Activated CD4-positive, alpha-beta T cell treated with anti-CD3 and anti-CD28 coated beads, Interleukin-2, amount 10 ng/mL, durations not matched to agents 24 days and 14 days (primary cell): Measurements from ENCODE around the gene ANAPC5. TPM values are rescaled to one million over a fixed set of nuclear protein-coding genes. Genes with fewer than 3 reads are reported as not detected.

Source experiments
- DNase-seq: peaks from one replicate; pipeline ENCODE4 v3.0.0; 2022
- H3K27ac Mint-ChIP-seq: one replicate; pipeline ENCODE4 v1.8.0; 2022; ENCODE audit warnings: mild to moderate bottlenecking, mixed read lengths
- H3K27me3 Mint-ChIP-seq: one replicate; pipeline ENCODE4 v1.8.0; 2022; ENCODE audit warnings: mixed read lengths
- H3K36me3 Mint-ChIP-seq: one replicate; pipeline ENCODE4 v1.8.0; 2022; ENCODE audit warnings: low read depth, mild to moderate bottlenecking, mixed read lengths
- H3K4me1 Mint-ChIP-seq: one replicate; pipeline ENCODE4 v1.8.0; 2021; ENCODE audit warnings: mixed read lengths
- H3K4me3 Mint-ChIP-seq: one replicate; pipeline ENCODE4 v1.8.0; 2022; ENCODE audit warnings: mild to moderate bottlenecking, moderate library complexity, mixed read lengths
- H3K9me3 Mint-ChIP-seq: one replicate; pipeline ENCODE4 v1.8.0; 2021; ENCODE audit warnings: mixed read lengths
- intact Hi-C: fragments of 100-400 bp; cut with micrococcal nuclease; formaldehyde crosslinking; loops from one replicate; pipeline ENCODE4 v1.15.1; 2023
- total RNA-seq: library from RNA; stranded (reverse); gene quantifications from 2 replicates; pipeline ENCODE4 v1.2.3, GENCODE V29; 2022

The ANAPC5 gene
- total RNA-seq, 1 donor from 2014 or later = 151 TPM

DNA sequence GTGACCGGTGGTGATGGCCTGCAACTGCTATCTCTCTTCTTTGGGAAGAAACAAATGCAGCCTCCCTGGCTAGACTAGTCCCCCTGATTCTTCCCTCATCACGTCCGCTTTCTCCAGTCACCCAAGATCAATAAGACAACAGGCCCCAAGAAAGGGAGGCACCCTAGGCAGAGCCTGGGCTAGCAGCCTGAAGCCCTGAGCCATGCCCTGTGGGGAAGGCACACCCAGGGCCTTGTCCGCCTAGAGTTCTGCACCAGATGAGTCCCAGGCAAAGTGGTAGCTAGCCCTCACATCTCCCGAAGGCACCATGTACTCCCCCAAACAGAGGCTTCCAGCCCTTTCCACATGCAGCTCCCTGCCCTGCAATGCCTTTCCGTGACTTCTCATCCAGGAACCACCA, 90.8 kb downstream of the ANAPC5 start:
- intact Hi-C loops = no loop called here
- H3K9me3 Mint-ChIP-seq = no peaks in the 10 kb centered on the region

DNA sequence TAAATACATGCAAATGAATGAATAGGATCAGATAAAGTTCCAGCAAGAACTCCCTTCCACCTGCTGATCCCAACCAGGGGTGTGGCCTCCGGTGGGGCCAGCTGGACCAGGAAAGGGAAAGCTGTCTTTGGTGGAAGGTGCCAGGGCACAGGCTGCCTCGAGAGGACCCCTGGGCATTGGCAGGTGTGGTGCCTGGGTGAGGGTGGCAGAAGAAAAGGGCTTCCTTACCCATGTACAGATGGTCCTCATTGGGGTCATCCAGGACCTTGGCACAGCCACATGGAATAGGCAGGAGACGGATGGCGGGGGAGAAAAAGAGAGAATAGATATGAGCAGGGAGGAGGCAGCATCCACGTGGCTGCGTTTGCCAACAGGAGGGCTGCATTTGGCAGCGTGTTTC, 92.1 kb downstream of the ANAPC5 start:
- no peak overlapping the region for H3K27ac Mint-ChIP-seq
- no peak overlapping the region for H3K4me3 Mint-ChIP-seq
- H3K36me3 Mint-ChIP-seq = peaks cover 50% of the 10 kb centered on the region
- intact Hi-C loops = no loop called here
- no peaks in the 10 kb centered on the region for H3K9me3 Mint-ChIP-seq
- peaks cover 6% of the 10 kb centered on the region for H3K4me1 Mint-ChIP-seq
- DNase-seq = no peak
- H3K27me3 Mint-ChIP-seq = no peaks in the 10 kb centered on the region

More for the DNA sequence above, 90.8 kb downstream of the ANAPC5 start:
- Mint-ChIP-seq H3K4me1 (peaks cover 2% of the 10 kb centered on the region), H3K4me3 (no peak overlapping the region), H3K36me3 (peaks cover 50% of the 10 kb centered on the region), H3K27me3 (no peaks in the 10 kb centered on the region), H3K27ac (no peak overlapping the region)
- no peak for DNase-seq

DNA sequence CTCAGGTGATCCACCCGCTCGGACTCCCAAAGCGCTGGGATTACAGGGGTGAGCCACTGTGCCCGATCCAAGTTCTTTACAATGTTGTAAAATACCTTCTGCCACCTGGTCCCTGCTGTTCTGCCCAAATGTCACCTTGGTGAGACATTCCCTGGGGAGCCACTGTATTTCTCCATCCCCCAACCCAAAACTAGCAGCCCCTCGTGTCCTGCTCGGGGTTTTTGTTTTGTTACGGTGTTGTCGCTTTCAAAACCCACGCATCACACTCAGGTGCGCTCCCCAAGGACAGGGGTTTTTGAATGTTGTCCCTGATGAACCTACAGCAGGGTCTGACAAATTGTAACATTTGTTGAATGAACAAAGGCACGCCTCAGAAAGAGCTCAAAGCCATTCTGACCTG, 93.1 kb downstream of the ANAPC5 start:
- H3K9me3 Mint-ChIP-seq = no peaks in the 10 kb centered on the region
- no peaks in the 10 kb centered on the region for H3K27me3 Mint-ChIP-seq
- peaks cover 6% of the 10 kb centered on the region for H3K4me1 Mint-ChIP-seq
- DNase-seq = no peak
- H3K4me3 Mint-ChIP-seq = no peak overlapping the region
- peaks cover 55% of the 10 kb centered on the region for H3K36me3 Mint-ChIP-seq
- intact Hi-C loops = no loop called here
- H3K27ac Mint-ChIP-seq = no peak overlapping the region

Other genes with a start within 250 kb of the ANAPC5 start
- 6.2 and 7.0 TPM in 2 replicates for gene P2RX7, start 219.5 kb downstream of the ANAPC5 start, total RNA-seq
- gene P2RX4, start 142.3 kb downstream of the ANAPC5 start, total RNA-seq = 20.9 and 25.9 TPM in 2 replicates
- gene CAMKK2, start 55.7 kb downstream of the ANAPC5 start, total RNA-seq = 37.4 and 38.2 TPM in 2 replicates
- gene RNF34, start 47.7 kb upstream of the ANAPC5 start, total RNA-seq = 79.5 and 84.1 TPM in 2 replicates
- 60.7 and 62.9 TPM in 2 replicates for gene KDM2B, start 228.6 kb upstream of the ANAPC5 start, total RNA-seq